ENCODE results near the gene CD274.

DNA sequence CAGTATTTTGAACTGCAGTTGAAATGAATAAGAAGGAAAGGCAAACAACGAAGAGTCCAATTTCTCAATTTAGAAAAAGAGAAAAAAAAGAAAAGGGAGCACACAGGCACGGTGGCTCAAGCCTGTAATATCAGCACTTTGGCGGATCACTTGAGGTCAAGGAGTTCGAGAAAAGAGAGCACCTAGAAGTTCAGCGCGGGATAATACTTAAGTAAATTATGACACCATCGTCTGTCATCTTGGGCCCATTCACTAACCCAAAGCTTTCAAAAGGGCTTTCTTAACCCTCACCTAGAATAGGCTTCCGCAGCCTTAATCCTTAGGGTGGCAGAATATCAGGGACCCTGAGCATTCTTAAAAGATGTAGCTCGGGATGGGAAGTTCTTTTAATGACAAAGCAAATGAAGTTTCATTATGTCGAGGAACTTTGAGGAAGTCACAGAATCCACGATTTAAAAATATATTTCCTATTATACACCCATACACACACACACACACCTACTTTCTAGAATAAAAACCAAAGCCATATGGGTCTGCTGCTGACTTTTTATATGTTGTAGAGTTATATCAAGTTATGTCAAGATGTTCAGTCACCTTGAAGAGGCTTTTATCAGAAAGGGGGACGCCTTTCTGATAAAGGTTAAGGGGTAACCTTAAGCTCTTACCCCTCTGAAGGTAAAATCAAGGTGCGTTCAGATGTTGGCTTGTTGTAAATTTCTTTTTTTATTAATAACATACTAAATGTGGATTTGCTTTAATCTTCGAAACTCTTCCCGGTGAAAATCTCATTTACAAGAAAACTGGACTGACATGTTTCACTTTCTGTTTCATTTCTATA is 602 bp upstream of the CD274 start:
- TF ChIP-seq, protein P1, sequence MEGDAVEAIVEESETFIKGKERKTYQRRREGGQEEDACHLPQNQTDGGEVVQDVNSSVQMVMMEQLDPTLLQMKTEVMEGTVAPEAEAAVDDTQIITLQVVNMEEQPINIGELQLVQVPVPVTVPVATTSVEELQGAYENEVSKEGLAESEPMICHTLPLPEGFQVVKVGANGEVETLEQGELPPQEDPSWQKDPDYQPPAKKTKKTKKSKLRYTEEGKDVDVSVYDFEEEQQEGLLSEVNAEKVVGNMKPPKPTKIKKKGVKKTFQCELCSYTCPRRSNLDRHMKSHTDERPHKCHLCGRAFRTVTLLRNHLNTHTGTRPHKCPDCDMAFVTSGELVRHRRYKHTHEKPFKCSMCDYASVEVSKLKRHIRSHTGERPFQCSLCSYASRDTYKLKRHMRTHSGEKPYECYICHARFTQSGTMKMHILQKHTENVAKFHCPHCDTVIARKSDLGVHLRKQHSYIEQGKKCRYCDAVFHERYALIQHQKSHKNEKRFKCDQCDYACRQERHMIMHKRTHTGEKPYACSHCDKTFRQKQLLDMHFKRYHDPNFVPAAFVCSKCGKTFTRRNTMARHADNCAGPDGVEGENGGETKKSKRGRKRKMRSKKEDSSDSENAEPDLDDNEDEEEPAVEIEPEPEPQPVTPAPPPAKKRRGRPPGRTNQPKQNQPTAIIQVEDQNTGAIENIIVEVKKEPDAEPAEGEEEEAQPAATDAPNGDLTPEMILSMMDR (IDR thresholded peaks at IDR 0.05; ENCODE audit: low read length), result no peak
- no peak for TF ChIP-seq EZH2 (IDR thresholded peaks at IDR 0.05; ENCODE audit: borderline replicate concordance, low read length)

All from OCI-LY1 (cell line).